Transverse colon (tissue), 4 donors: ENCODE results near the gene VTI1B. TPM values are rescaled to one million over a fixed set of nuclear protein-coding genes. Genes with fewer than 3 reads are reported as not detected.

Source experiments
- DNase-seq: peaks from one replicate; pipeline ENCODE4 v3.0.0-alpha.2; 2019
- H3K27ac ChIP-seq, 4 donors: fragments of 200-600 bp; sonication (generic); 2 replicates each; pipeline ENCODE4 v1.5.1; 2016 to 2018; ENCODE audit warnings: inconsistent platforms in 4 of 4
- H3K27me3 ChIP-seq: fragments of 200-600 bp; sonication (generic); 2 replicates; pipeline ENCODE4 v1.5.1; 2017; ENCODE audit warnings: inconsistent platforms
- H3K36me3 ChIP-seq, 4 donors: fragments of 200-600 bp; sonication (generic); 2 replicates each; pipeline ENCODE4 v1.5.1; 2017 to 2019; ENCODE audit warnings: inconsistent platforms in 4 of 4
- H3K4me1 ChIP-seq, 4 donors: fragments of 200-600 bp; sonication (generic); 2 replicates each; pipeline ENCODE4 v1.5.1; 2017 to 2020; ENCODE audit warnings: inconsistent platforms in 4 of 4
- H3K4me3 ChIP-seq, 4 donors: fragments of 200-600 bp; sonication (generic); 1 replicate in 1 of 4; 2 replicates in 3 of 4; pipeline versions ENCODE4 v1.5.1 to v1.6.1; 2017 to 2019; ENCODE audit warnings: inconsistent platforms in 4 of 4
- H3K9me3 ChIP-seq, 2 donors: fragments of 200-600 bp; sonication (generic); 2 replicates each; pipeline ENCODE4 v1.5.1; 2017 to 2019; ENCODE audit warnings: inconsistent platforms in 2 of 2
- EP300 ChIP-seq: sonication (generic); formaldehyde crosslinking; IDR thresholded peaks from one replicate; pipeline ENCODE4 v1.6.1; 2017; ENCODE audit warnings: antibody characterized with exemption, low read depth
- POLR2A ChIP-seq: fragments of 450-650 bp; IDR thresholded peaks from one replicate; pipeline ENCODE4 v1.6.1; 2016; ENCODE audit warnings: antibody characterized with exemption, mild to moderate bottlenecking, moderate library complexity
- POLR2AphosphoS5 ChIP-seq, 3 donors: sonication (generic); formaldehyde crosslinking; IDR thresholded peaks; one replicate each; pipeline ENCODE4 v1.6.1; 2016; ENCODE audit warnings: antibody characterized with exemption in 3 of 3
- WGBS, 2 donors: methylation state at CpG; one replicate each; pipeline ENCODE4 v1.1.5; 2018; ENCODE audit warnings: low coverage in 1 of 2; 5-methylcytosine and 5-hydroxymethylcytosine counted together
- in situ Hi-C, 4 donors: fragments of 200-750 bp; cut with MboI; loops; one replicate each; pipeline versions ENCODE4 v1.15.0 to v1.15.1; 2017; ENCODE audit warnings: low sequenced_read_pairs in 3 of 4, low pct_ligation_motif_present in 1 of 4, low pct_unique_long_range_greater_than_20kb in 1 of 4
- intact Hi-C: fragments of 100-400 bp; cut with DNase I; formaldehyde crosslinking; loops from one replicate; pipeline ENCODE4 v1.15.1; 2023; ENCODE audit warnings: low total_unique reads
- total RNA-seq, 4 donors: library from RNA; depleted of rRNA; stranded (reverse); fragments of >200 nt; gene quantifications; one replicate each; pipeline ENCODE4 v1.1.0, GENCODE V29; 2016
- TF ChIP-seq, protein P1 (sequence below), 5 experiments: fragments of 200-600 bp in 3 of 5; fragments of 450-650 bp in 2 of 5; sonication (generic) in 3 of 5; IDR thresholded peaks; 1 replicate in 2 of 5; 2 replicates in 3 of 5; pipeline ENCODE4 v1.5.1; 2016 to 2017; ENCODE audit warnings: antibody characterized with exemption in 5 of 5, inconsistent platforms in 3 of 5, mild to moderate bottlenecking in 2 of 5, moderate library complexity in 1 of 5

VTI1B gene
- total RNA-seq, 4 donors from 2014 or later, result 59.5 to 74.8 (median 67.5) TPM

DNA sequence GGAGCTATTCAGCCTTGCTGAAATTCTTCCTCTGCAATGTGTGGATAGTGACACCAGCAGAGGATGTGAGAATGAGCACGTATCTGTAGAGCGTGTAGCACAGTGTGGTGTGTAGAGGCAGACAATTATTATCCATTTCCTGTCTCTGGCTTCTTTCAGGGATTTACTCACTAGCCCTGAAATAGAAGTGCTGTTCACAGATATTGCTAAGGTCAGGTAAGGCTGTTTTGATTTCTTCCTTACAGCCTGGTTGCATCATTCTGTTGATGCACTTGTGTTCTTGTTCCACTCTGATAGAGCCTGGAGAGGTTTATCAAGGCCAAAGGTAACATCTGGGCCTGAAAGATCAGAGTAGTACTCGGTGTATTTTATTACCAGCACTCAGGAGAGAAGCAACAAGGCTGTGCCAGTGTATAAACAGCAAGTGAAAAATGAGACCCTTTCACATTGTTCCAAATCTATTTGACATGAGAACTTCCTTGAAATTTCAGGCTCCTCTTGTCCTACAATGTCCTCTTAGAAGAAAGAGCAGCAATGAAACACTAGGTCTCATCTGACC is 38.0 kb downstream of the VTI1B start:
- Histone ChIP-seq H3K4me1 (peaks cover 0 to 2% (median 0%) of the 10 kb centered on the region in 4 donors), H3K36me3 (no peaks in the 10 kb centered on the region), H3K27ac (no peak overlapping the region), H3K9me3 (no peaks in the 10 kb centered on the region), H3K27me3 (no peaks in the 10 kb centered on the region), H3K4me3 (no peak overlapping the region)
- intact Hi-C loops, result no loop called here
- TF ChIP-seq, protein P1, sequence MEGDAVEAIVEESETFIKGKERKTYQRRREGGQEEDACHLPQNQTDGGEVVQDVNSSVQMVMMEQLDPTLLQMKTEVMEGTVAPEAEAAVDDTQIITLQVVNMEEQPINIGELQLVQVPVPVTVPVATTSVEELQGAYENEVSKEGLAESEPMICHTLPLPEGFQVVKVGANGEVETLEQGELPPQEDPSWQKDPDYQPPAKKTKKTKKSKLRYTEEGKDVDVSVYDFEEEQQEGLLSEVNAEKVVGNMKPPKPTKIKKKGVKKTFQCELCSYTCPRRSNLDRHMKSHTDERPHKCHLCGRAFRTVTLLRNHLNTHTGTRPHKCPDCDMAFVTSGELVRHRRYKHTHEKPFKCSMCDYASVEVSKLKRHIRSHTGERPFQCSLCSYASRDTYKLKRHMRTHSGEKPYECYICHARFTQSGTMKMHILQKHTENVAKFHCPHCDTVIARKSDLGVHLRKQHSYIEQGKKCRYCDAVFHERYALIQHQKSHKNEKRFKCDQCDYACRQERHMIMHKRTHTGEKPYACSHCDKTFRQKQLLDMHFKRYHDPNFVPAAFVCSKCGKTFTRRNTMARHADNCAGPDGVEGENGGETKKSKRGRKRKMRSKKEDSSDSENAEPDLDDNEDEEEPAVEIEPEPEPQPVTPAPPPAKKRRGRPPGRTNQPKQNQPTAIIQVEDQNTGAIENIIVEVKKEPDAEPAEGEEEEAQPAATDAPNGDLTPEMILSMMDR (IDR thresholded peaks at IDR 0.05), result no peak
- no peak for TF ChIP-seq POLR2AphosphoS5 (IDR thresholded peaks at IDR 0.05)
- TF ChIP-seq POLR2A, result no peak
- no peak for TF ChIP-seq EP300
- in situ Hi-C loops, result no loop called here
- no peak for DNase-seq
- WGBS, 2 donors, result 0 to 64% methylated on average over 1 to 3 of the region's 3 CpGs

DNA sequence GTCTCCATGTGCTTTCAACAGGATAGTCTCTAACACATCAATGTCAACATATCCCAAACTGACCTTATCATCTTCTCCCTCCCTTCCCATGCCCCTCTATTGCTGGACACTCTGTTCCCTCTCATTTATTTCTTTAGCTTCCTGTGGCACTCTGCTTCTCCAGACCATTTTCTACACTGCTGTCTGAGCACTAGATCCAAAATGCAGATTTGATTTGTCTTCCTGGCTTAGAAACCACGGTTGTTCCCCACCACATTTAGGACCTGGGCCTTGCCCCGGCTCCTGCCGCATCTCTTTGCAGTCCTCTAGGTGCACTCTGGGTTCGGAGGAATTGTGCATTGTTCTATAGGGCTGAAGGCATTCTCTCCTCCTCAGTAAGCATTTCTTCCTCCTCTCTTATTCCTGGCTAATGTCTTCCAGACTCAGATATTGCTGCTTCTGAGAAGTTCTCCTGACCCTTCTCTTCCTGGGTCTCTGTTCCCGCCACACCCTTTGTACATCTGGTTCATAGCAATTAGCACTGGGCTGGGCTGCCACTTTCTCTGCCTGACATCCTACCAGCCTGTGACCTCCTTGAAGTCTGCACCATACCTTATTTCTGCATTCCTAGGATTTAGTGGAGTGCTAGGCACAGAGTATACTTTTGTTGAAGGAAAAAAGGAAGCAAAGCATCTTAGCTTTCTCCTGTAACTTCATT is 40.8 kb downstream of the VTI1B start:
- 80 to 84% methylated on average over 5 of the region's 5 CpGs for WGBS, 2 donors
- peak; percentile 32 for DNase-seq
- Histone ChIP-seq H3K9me3 (no peaks in the 10 kb centered on the region), H3K27ac (no peak overlapping the region), H3K27me3 (no peaks in the 10 kb centered on the region), H3K4me1 (peaks cover 0 to 2% (median 0%) of the 10 kb centered on the region in 4 donors), H3K4me3 (no peak overlapping the region), H3K36me3 (no peaks in the 10 kb centered on the region)
- intact Hi-C loops (no loop called here), in situ Hi-C loops (no loop called here)
- TF ChIP-seq, protein P1 (IDR thresholded peaks at IDR 0.05), result no peak
- no peak for TF ChIP-seq POLR2AphosphoS5 (IDR thresholded peaks at IDR 0.05)
- no peak for TF ChIP-seq POLR2A
- TF ChIP-seq EP300, result no peak

DNA sequence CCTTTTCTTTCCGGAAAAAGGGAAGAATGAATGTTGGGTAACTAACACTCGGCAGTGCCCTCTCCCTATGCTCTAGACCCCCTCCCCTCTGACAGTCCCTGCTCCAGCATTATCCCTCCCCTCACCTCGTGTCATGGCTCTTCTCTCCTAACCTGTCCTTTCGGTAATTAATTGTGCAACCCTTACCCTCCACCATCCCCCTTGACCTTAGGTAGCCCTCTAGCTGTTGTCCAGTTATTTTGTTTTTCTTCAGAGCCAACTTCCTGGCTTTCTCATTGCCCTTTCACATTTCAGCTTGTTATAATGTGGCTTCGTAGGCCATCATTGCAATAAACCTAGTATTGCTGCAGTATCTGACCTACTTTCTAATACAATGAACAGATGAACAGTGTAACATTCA is 43.5 kb downstream of the VTI1B start:
- no peak overlapping the region for H3K4me3 ChIP-seq
- TF ChIP-seq EP300 (no peak), POLR2AphosphoS5 (IDR thresholded peaks at IDR 0.05) (no peak), POLR2A (no peak)
- TF ChIP-seq, protein P1 (IDR thresholded peaks at IDR 0.05), result no peak
- in situ Hi-C loops, result no loop called here
- H3K36me3 ChIP-seq, result no peaks in the 10 kb centered on the region
- WGBS, 2 donors, result 74 to 77% methylated on average over 3 to 5 of the region's 5 CpGs
- peaks cover 0 to 2% (median 0%) of the 10 kb centered on the region in 4 donors for H3K4me1 ChIP-seq
- intact Hi-C loops, result no loop called here
- no peak for DNase-seq
- no peaks in the 10 kb centered on the region for H3K27me3 ChIP-seq
- no peak overlapping the region for H3K27ac ChIP-seq
- no peaks in the 10 kb centered on the region for H3K9me3 ChIP-seq

DNA sequence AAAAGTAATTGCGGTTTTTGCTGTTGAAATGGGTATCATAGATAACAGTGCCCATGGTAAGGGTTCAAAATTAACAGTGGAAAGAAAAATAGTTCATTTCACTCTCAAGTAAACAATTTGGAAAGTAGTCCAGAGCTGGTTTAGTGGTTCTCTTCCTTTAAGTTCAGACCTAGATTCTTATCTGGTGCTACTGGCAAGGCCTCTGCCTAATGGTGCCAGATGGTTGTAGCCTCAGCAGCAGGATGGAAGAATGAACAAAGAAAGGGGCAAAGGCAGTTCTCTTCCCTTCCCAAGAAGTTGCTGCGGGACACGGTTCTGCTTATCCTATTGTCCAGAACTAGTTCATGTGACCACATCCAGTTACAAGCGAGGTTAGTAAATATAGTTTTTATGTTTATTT is 44.2 kb downstream of the VTI1B start:
- intact Hi-C loops (no loop called here), in situ Hi-C loops (no loop called here)
- no peaks in the 10 kb centered on the region for H3K27me3 ChIP-seq
- no peak overlapping the region for H3K4me3 ChIP-seq
- H3K27ac ChIP-seq, result no peak overlapping the region
- H3K4me1 ChIP-seq, result peaks cover 0 to 2% (median 0%) of the 10 kb centered on the region in 4 donors
- no peaks in the 10 kb centered on the region for H3K9me3 ChIP-seq
- H3K36me3 ChIP-seq, result no peaks in the 10 kb centered on the region
- 97% methylated on average over 4 of the region's 4 CpGs for WGBS, 2 donors
- TF ChIP-seq, protein P1 (IDR thresholded peaks at IDR 0.05), result no peak
- TF ChIP-seq POLR2AphosphoS5 (IDR thresholded peaks at IDR 0.05) (no peak), EP300 (no peak), POLR2A (no peak)
- no peak for DNase-seq
